NCI-H128 (cell line): Measurements from ENCODE around the gene PDE2A.

Experiments
- DNase-seq: peaks from one replicate; lab custom pipeline; 2025; ENCODE audit not compliant: unreplicated experiment; lab: John Stamatoyannopoulos, UW

The PDE2A gene

GRCh38 chr11:72617080-72617762 is 57.0 kb downstream of the PDE2A start:
- no peak for DNase-seq

GRCh38 chr11:72616655-72617054 is 57.6 kb downstream of the PDE2A start:
- no peak for DNase-seq

GRCh38 chr11:72615329-72615728 is 58.9 kb downstream of the PDE2A start:
- DNase-seq = no peak

GRCh38 chr11:72614381-72614780 is 59.8 kb downstream of the PDE2A start:
- no peak for DNase-seq

GRCh38 chr11:72613977-72614376 is 60.2 kb downstream of the PDE2A start:
- DNase-seq = no peak

- no peak for DNase-seq
Measured at GRCh38 chr11:72613450-72613849, 60.8 kb downstream of the PDE2A start.

GRCh38 chr11:72609476-72609875 is 64.7 kb downstream of the PDE2A start:
- no peak for DNase-seq

- no peak for DNase-seq
Measured at GRCh38 chr11:72609045-72609444, 65.2 kb downstream of the PDE2A start.

- DNase-seq = no peak
Measured at GRCh38 chr11:72607496-72607895, 66.7 kb downstream of the PDE2A start.

- no peak for DNase-seq
Measured at GRCh38 chr11:72606748-72607468, 67.3 kb downstream of the PDE2A start.

GRCh38 chr11:72605973-72606747 is 68.1 kb downstream of the PDE2A start:
- DNase-seq = no peak

- DNase-seq = no peak
Measured at GRCh38 chr11:72604256-72604655, 70.0 kb downstream of the PDE2A start.

GRCh38 chr11:72602250-72602904 is 71.8 kb downstream of the PDE2A start:
- DNase-seq = no peak

- no peak for DNase-seq
Measured at GRCh38 chr11:72600557-72600956, 73.7 kb downstream of the PDE2A start.

- no peak for DNase-seq
Measured at GRCh38 chr11:72599325-72600117, 74.7 kb downstream of the PDE2A start.

- DNase-seq = no peak
Measured at GRCh38 chr11:72598906-72599305, 75.3 kb downstream of the PDE2A start.

GRCh38 chr11:72598466-72598865 is 75.8 kb downstream of the PDE2A start:
- no peak for DNase-seq

- no peak for DNase-seq
Measured at GRCh38 chr11:72597721-72598120, 76.5 kb downstream of the PDE2A start.

- no peak for DNase-seq
Measured at GRCh38 chr11:72595292-72595684, 78.9 kb downstream of the PDE2A start.

- no peak for DNase-seq
Measured at GRCh38 chr11:72594493-72595291, 79.5 kb downstream of the PDE2A start.
